GM19351 (cell line): ENCODE data around the gene MOB3C.

ENCODE experiments used
- ATAC-seq: cut with Tn5 transposase; IDR thresholded peaks from one replicate; pipeline ENCODE4 v1.9.1; 2021; ENCODE audit warnings: mild to moderate bottlenecking, moderate library complexity; ENCODE audit not compliant: unreplicated experiment

MOB3C gene

GRCh38 chr1:46639547-46639946, 22.9 kb upstream of the MOB3C start:
- ATAC-seq: no peak

- no peak for ATAC-seq
Measured at GRCh38 chr1:46638921-46639320, 22.3 kb upstream of the MOB3C start.

GRCh38 chr1:46637444-46638083, 21.0 kb upstream of the MOB3C start:
- no peak for ATAC-seq

GRCh38 chr1:46635205-46635604, 18.6 kb upstream of the MOB3C start:
- no peak for ATAC-seq

GRCh38 chr1:46630719-46631118, 14.1 kb upstream of the MOB3C start:
- ATAC-seq: no peak

GRCh38 chr1:46623743-46624644, 7.4 kb upstream of the MOB3C start:
- no peak for ATAC-seq

- no peak for ATAC-seq
Measured at GRCh38 chr1:46622344-46622743, 5.7 kb upstream of the MOB3C start.

- no peak for ATAC-seq
Measured at GRCh38 chr1:46621930-46622329, 5.3 kb upstream of the MOB3C start.

GRCh38 chr1:46619656-46620258, 3.1 kb upstream of the MOB3C start:
- ATAC-seq: no peak

- ATAC-seq: no peak
Measured at GRCh38 chr1:46618754-46619415, 2.3 kb upstream of the MOB3C start.

- ATAC-seq: no peak
Measured at GRCh38 chr1:46617833-46618232, 1.2 kb upstream of the MOB3C start.

- ATAC-seq: no peak
Measured at GRCh38 chr1:46617108-46617800, 643 bp upstream of the MOB3C start.

- ATAC-seq: peak; percentile 27
Measured at GRCh38 chr1:46615735-46616134, 876 bp downstream of the MOB3C start.

- no peak for ATAC-seq
Measured at GRCh38 chr1:46615088-46615487, 1.5 kb downstream of the MOB3C start.

GRCh38 chr1:46614604-46614984, 2.0 kb downstream of the MOB3C start:
- no peak for ATAC-seq

- no peak for ATAC-seq
Measured at GRCh38 chr1:46613661-46614603, 2.7 kb downstream of the MOB3C start.

- ATAC-seq: no peak
Measured at GRCh38 chr1:46612937-46613660, 3.5 kb downstream of the MOB3C start.

GRCh38 chr1:46611691-46612221, 4.9 kb downstream of the MOB3C start:
- ATAC-seq: no peak
